H9 (cell line): ENCODE data around the gene WIF1. TPM values are rescaled to one million over a fixed set of nuclear protein-coding genes. Genes with fewer than 3 reads are reported as not detected.

Experiments
- DNase-seq: peaks from one replicate; pipeline ENCODE4 v3.0.0-alpha.2; 2017
- H2AFZ ChIP-seq: one replicate; pipeline ENCODE4 v1.6.1; 2013; ENCODE audit warnings: mild to moderate bottlenecking, low read length, control low read depth, moderate library complexity
- H2AK5ac ChIP-seq: 2 replicates; pipeline ENCODE4 v1.6.1; 2013; ENCODE audit warnings: low read length, control low read depth, mixed read lengths; ENCODE audit not compliant: insufficient read length
- H2BK120ac ChIP-seq: one replicate; pipeline ENCODE4 v1.6.1; 2013; ENCODE audit warnings: low read depth, mild to moderate bottlenecking, low read length, control low read depth, inconsistent platforms; ENCODE audit not compliant: poor library complexity, severe bottlenecking
- H2BK12ac ChIP-seq: 2 replicates; pipeline ENCODE4 v1.6.1; 2013; ENCODE audit warnings: low read length, control low read depth, mixed read lengths, low read depth; ENCODE audit not compliant: insufficient read length
- H2BK15ac ChIP-seq: 2 replicates; pipeline ENCODE4 v1.6.1; 2013; ENCODE audit warnings: low read depth, low read length, control low read depth
- H2BK20ac ChIP-seq: one replicate; pipeline ENCODE4 v1.6.1; 2013; ENCODE audit warnings: low read depth, mild to moderate bottlenecking, low read length, control low read depth, inconsistent platforms; ENCODE audit not compliant: poor library complexity, severe bottlenecking
- H2BK5ac ChIP-seq: 2 replicates; pipeline ENCODE4 v1.6.1; 2013; ENCODE audit warnings: low read length, control low read depth, mixed read lengths; ENCODE audit not compliant: insufficient read length
- H3K14ac ChIP-seq: 2 replicates; pipeline ENCODE4 v1.6.1; 2013; ENCODE audit warnings: low read length, control low read depth; ENCODE audit not compliant: insufficient read depth
- H3K18ac ChIP-seq: 2 replicates; pipeline ENCODE4 v1.6.1; 2013; ENCODE audit warnings: low read depth, mild to moderate bottlenecking, mixed read lengths, low read length, control low read depth; ENCODE audit not compliant: insufficient read length
- H3K23ac ChIP-seq: 2 replicates; pipeline ENCODE4 v1.6.1; 2013; ENCODE audit warnings: low read length, control low read depth, mixed read lengths, low read depth; ENCODE audit not compliant: insufficient read length
- H3K23me2 ChIP-seq: 2 replicates; pipeline ENCODE4 v1.6.1; 2013; ENCODE audit warnings: low read depth, mild to moderate bottlenecking, mixed read lengths, low read length, control low read depth; ENCODE audit not compliant: insufficient read length, poor library complexity, severe bottlenecking
- H3K27ac ChIP-seq: 2 replicates; pipeline ENCODE4 v1.5.1; 2013; ENCODE audit warnings: low read length, control low read depth, mixed read lengths, low read depth; ENCODE audit not compliant: insufficient read length
- H3K27me3 ChIP-seq: 2 replicates; pipeline ENCODE4 v1.6.1; 2013; ENCODE audit warnings: low read length, control low read depth, inconsistent platforms; ENCODE audit not compliant: insufficient read depth
- H3K4ac ChIP-seq: 2 replicates; pipeline ENCODE4 v1.6.1; 2013; ENCODE audit warnings: low read depth, mild to moderate bottlenecking, control low read depth, inconsistent platforms, low read length, moderate library complexity
- H3K4me1 ChIP-seq: 2 replicates; pipeline ENCODE4 v1.6.1; 2013; ENCODE audit warnings: low read length, control low read depth, inconsistent platforms; ENCODE audit not compliant: insufficient read depth
- H3K4me2 ChIP-seq: 2 replicates; pipeline ENCODE4 v1.6.1; 2013; ENCODE audit warnings: low read length, control low read depth, mixed read lengths; ENCODE audit not compliant: insufficient read length, insufficient read depth
- H3K56ac ChIP-seq: 2 replicates; pipeline ENCODE4 v1.6.1; 2013; ENCODE audit warnings: low read depth, mild to moderate bottlenecking, mixed read lengths, low read length, control low read depth; ENCODE audit not compliant: insufficient read length
- H3K79me1 ChIP-seq: 2 replicates; pipeline ENCODE4 v1.6.1; 2013; ENCODE audit warnings: low read depth, mild to moderate bottlenecking, moderate library complexity, low read length, control low read depth, inconsistent platforms; ENCODE audit not compliant: insufficient read depth, poor library complexity, severe bottlenecking
- H3K79me2 ChIP-seq: 2 replicates; pipeline ENCODE4 v1.6.1; 2013; ENCODE audit warnings: low read length, control low read depth, inconsistent platforms; ENCODE audit not compliant: insufficient read depth
- H3K9ac ChIP-seq: 2 replicates; pipeline ENCODE4 v1.6.1; 2013; ENCODE audit warnings: low read length, control low read depth, mixed read lengths; ENCODE audit not compliant: insufficient read length; ENCODE audit errors: extremely low read depth
- H3K9me3 ChIP-seq: one replicate; pipeline ENCODE4 v1.6.1; 2013; ENCODE audit warnings: low read depth, low read length, inconsistent platforms; ENCODE audit not compliant: control insufficient read depth
- H3T11ph ChIP-seq: one replicate; pipeline ENCODE4 v1.6.1; 2013; ENCODE audit warnings: mild to moderate bottlenecking, low read length, control low read depth, inconsistent platforms
- H4K20me1 ChIP-seq: one replicate; pipeline ENCODE4 v1.6.1; 2013; ENCODE audit not compliant: control insufficient read depth, insufficient read length, insufficient read depth
- H4K5ac ChIP-seq: 2 replicates; pipeline ENCODE4 v1.6.1; 2013; ENCODE audit warnings: low read depth, mild to moderate bottlenecking, mixed read lengths, low read length, control low read depth; ENCODE audit not compliant: insufficient read length
- H4K8ac ChIP-seq: replicated peaks from 2 replicates; pipeline ENCODE4 v1.6.1; 2013; ENCODE audit warnings: low read length, control low read depth, mixed read lengths, low read depth; ENCODE audit not compliant: insufficient read length
- H4K91ac ChIP-seq: 2 replicates; pipeline ENCODE4 v1.6.1; 2013; ENCODE audit warnings: low read depth, mild to moderate bottlenecking, moderate library complexity, mixed read lengths, low read length, control low read depth; ENCODE audit not compliant: insufficient read length
- H3K27ac Mint-ChIP-seq, 3 experiments: 2 replicates in 2 of 3; 3 replicates in 1 of 3; pipeline ENCODE4 v1.8.0; 2020 to 2021; ENCODE audit warnings: mixed read lengths in 3 of 3, mild to moderate bottlenecking in 1 of 3, moderate library complexity in 1 of 3
- H3K27me3 Mint-ChIP-seq: 2 replicates; pipeline ENCODE4 v1.8.0; 2021; ENCODE audit warnings: low read depth, mild to moderate bottlenecking, moderate library complexity, mixed read lengths
- H3K36me3 Mint-ChIP-seq, 3 experiments: 2 replicates in 2 of 3; 3 replicates in 1 of 3; pipeline ENCODE4 v1.8.0; 2020 to 2021; ENCODE audit warnings: low read depth in 3 of 3, mixed read lengths in 3 of 3; ENCODE audit not compliant: insufficient read depth in 1 of 3
- H3K4me1 Mint-ChIP-seq, 2 experiments: 2 replicates each; pipeline ENCODE4 v1.8.0; 2020; ENCODE audit warnings: mixed read lengths in 2 of 2
- H3K4me3 Mint-ChIP-seq, 2 experiments: 2 replicates in 1 of 2; 3 replicates in 1 of 2; pipeline ENCODE4 v1.8.0; 2020 to 2021; ENCODE audit warnings: mild to moderate bottlenecking in 2 of 2, mixed read lengths in 2 of 2, moderate library complexity in 1 of 2
- H3K9me3 Mint-ChIP-seq, 2 experiments: 2 replicates in 1 of 2; 3 replicates in 1 of 2; pipeline ENCODE4 v1.8.0; 2020; ENCODE audit warnings: mild to moderate bottlenecking in 2 of 2, mixed read lengths in 2 of 2, moderate library complexity in 1 of 2
- CTCF ChIP-seq: fragments of 200-600 bp; sonication (generic); conservative IDR thresholded peaks from 3 replicates; pipeline ENCODE4 v1.8.0; 2021; ENCODE audit warnings: antibody characterized with exemption, mild to moderate bottlenecking
- WGBS: extraction: QIAGEN DNeasy Blood & Tissue Kit; methylation state at CpG from one replicate; pipeline ENCODE4 v1.1.7; 2013; ENCODE audit warnings: missing lambda C conversion rate, low lambda C conversion rate, mixed read lengths; ENCODE audit not compliant: insufficient read length; ENCODE audit errors: extremely low coverage; 5-methylcytosine and 5-hydroxymethylcytosine counted together
- total RNA-seq: library from RNA; stranded (reverse); gene quantifications from 2 replicates; pipeline ENCODE4 v1.2.1, GENCODE V29; 2021

Gene WIF1
- total RNA-seq, 1 experiment from 2014 or later: 0.98 TPM

GRCh38 chr12:65025136-65025535, 96.0 kb downstream of the WIF1 start:
- no peak overlapping the region for H2BK120ac ChIP-seq
- no peak overlapping the region for H3K4me3 Mint-ChIP-seq

More at GRCh38 chr12:65025136-65025535, 96.0 kb downstream of the WIF1 start:
- Histone ChIP-seq H3K79me2 (no peaks in the 10 kb centered on the region), H4K20me1 (no peaks in the 10 kb centered on the region), H4K8ac (no peak overlapping the region), H3K23me2 (no peaks in the 10 kb centered on the region), H2BK15ac (no peak overlapping the region), H3K18ac (no peak overlapping the region), H3K9me3 (no peaks in the 10 kb centered on the region), H2AK5ac (no peak overlapping the region), H3K4me1 (peaks cover 3% of the 10 kb centered on the region; the same call in 1 of the 2 replicates), H3K27ac (no peak overlapping the region), H4K91ac (no peak overlapping the region), H3K27me3 (no peaks in the 10 kb centered on the region), H2BK5ac (no peak overlapping the region), H2BK20ac (no peak overlapping the region), H3K9ac (no peak overlapping the region), H3T11ph (no peak overlapping the region), H2BK12ac (no peak overlapping the region), H3K23ac (no peak overlapping the region), H4K5ac (no peak overlapping the region), H3K79me1 (no peaks in the 10 kb centered on the region), H3K4me2 (no peak overlapping the region), H3K4ac (no peak overlapping the region), H2AFZ (no peak overlapping the region), H3K56ac (no peak overlapping the region), H3K14ac (no peak overlapping the region)
- no peak overlapping the region for H3K27ac Mint-ChIP-seq
- peaks cover 2% of the 10 kb centered on the region; the same call in 1 of the 2 replicates for H3K27me3 Mint-ChIP-seq
- H3K9me3 Mint-ChIP-seq: peaks cover 2 to 4% of the 10 kb centered on the region in 2 experiments; a peak in 1 of 5 replicates
- WGBS: no CpG with 5 or more reads among the region's 2 CpGs
- DNase-seq: no peak
- peaks cover 20 to 26% of the 10 kb centered on the region in 2 experiments for H3K4me1 Mint-ChIP-seq
- TF ChIP-seq CTCF: no peak
- peaks cover 0 to 4% (median 2%) of the 10 kb centered on the region in 3 experiments; a peak in 1 of 7 replicates for H3K36me3 Mint-ChIP-seq
